T-helper 1 cell treated with Interleukin-12 subunit alpha and Interleukin-12 subunit beta and Interleukin-4 antibody, amounts not matched to agents 30 μg/mL and 1 μg/mL, for 36 hours (primary cell): Measurements from ENCODE around the gene TSPOAP1.

Experiments
- H3K27ac Mint-ChIP-seq: one replicate; pipeline ENCODE4 v1.8.0; 2021; ENCODE audit warnings: mild to moderate bottlenecking, mixed read lengths
- H3K27me3 Mint-ChIP-seq: one replicate; pipeline ENCODE4 v1.8.0; 2021; ENCODE audit warnings: low read depth, mixed read lengths
- H3K36me3 Mint-ChIP-seq: one replicate; pipeline ENCODE4 v1.8.0; 2021; ENCODE audit warnings: low read depth, mixed read lengths
- H3K4me1 Mint-ChIP-seq: one replicate; pipeline ENCODE4 v1.8.0; 2021; ENCODE audit warnings: low read depth, mixed read lengths
- H3K4me3 Mint-ChIP-seq: one replicate; pipeline ENCODE4 v1.8.0; 2021; ENCODE audit warnings: mild to moderate bottlenecking, moderate library complexity, mixed read lengths
- H3K9me3 Mint-ChIP-seq: one replicate; pipeline ENCODE4 v1.8.0; 2021; ENCODE audit warnings: mixed read lengths

TSPOAP1 gene

DNA sequence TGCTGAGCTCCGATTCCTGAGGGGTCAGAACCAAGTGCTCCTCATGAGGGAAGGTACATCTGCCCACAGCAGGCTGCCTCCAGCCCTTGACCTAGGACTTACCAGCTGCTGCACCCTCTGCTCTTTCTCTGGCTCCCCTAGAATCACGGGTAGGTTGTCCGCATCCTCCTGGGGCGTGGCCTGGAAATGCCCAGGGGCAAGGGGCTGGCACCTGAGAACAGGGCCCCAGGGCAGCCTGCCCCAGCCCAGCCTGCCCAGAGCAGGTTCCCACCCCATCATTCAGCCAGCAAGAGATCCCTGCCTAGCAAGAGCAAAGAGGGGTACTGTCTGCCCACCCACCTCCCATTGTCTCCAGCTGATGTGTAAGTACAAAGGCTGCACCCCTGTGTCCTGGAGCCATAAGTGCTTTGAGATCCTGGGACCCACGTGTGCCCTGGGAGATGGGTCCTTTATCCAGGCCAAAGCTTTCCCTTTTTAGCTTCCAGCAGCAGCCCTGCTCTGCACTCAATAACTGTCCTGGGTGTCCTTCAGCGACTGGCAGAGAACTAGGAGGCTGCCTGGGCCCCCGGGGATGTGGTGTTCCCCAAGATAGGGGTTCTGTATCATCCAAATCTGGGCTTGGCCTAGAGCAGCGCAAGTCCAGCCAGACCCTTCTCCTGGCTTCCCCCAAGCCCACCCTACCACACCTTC lies 5.1 kb downstream of the TSPOAP1 start:
- Mint-ChIP-seq H3K4me1 (peaks cover 30% of the 10 kb centered on the region), H3K27ac (peak overlapping the region; percentile 55), H3K9me3 (no peaks in the 10 kb centered on the region), H3K36me3 (peaks cover 32% of the 10 kb centered on the region), H3K4me3 (no peak overlapping the region), H3K27me3 (no peaks in the 10 kb centered on the region)

- peak overlapping the region; percentile 41 for H3K27ac Mint-ChIP-seq
- H3K4me3 Mint-ChIP-seq, result no peak overlapping the region
- no peaks in the 10 kb centered on the region for H3K9me3 Mint-ChIP-seq
- peaks cover 24% of the 10 kb centered on the region for H3K4me1 Mint-ChIP-seq
- no peaks in the 10 kb centered on the region for H3K27me3 Mint-ChIP-seq
- peaks cover 29% of the 10 kb centered on the region for H3K36me3 Mint-ChIP-seq
These were observed 5.9 kb downstream of the TSPOAP1 start for GRCh38 chr17:58322581-58323185.

GRCh38 chr17:58321571-58322525 lies 6.7 kb downstream of the TSPOAP1 start:
- Mint-ChIP-seq H3K27ac (peak overlapping the region; percentile 28), H3K36me3 (peaks cover 33% of the 10 kb centered on the region), H3K9me3 (no peaks in the 10 kb centered on the region), H3K27me3 (no peaks in the 10 kb centered on the region), H3K4me1 (peaks cover 25% of the 10 kb centered on the region), H3K4me3 (no peak overlapping the region)

DNA sequence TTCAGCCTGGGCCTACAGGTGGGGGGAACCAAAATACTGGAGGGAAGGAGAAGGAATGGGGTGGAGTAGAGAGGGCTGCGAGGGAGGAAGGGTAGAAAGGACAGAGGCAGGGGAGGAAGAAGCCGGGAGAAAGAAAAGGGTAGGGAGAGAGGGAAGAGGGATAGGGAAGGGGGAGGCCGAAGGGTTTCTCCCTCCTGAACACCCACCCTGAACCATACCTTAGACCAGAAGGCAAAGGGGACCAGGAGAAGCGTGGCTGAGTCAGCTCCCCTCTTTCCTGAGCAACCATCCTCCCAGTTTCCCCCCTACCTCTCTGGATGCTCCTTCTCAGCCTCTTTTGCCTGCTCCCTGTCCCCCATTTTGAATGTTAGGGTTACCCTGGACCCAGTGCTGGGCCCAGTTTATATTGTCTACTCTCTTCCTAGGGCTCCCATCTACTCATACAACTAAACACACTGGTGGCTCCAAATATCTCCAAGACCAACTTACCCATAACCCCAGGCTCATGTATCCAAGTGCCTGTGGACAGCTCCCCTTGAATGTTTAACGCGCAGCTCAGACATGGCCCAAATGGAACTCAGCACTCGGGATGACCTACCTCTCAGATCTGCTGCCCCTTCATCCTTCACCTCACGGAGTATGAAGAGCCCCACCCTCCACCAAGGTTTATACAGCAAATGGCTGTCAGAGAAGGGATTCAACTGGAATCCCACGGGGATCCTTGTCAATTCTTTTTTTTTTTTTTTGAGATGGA lies 7.8 kb downstream of the TSPOAP1 start:
- Mint-ChIP-seq H3K4me3 (no peak overlapping the region), H3K27me3 (no peaks in the 10 kb centered on the region), H3K36me3 (peaks cover 33% of the 10 kb centered on the region), H3K27ac (peak overlapping the region; percentile 47), H3K4me1 (peaks cover 19% of the 10 kb centered on the region), H3K9me3 (no peaks in the 10 kb centered on the region)

- peaks cover 38% of the 10 kb centered on the region for H3K36me3 Mint-ChIP-seq
These were observed 8.4 kb downstream of the TSPOAP1 start for GRCh38 chr17:58320163-58320558.

GRCh38 chr17:58319173-58320162 lies 9.1 kb downstream of the TSPOAP1 start:
- no peak overlapping the region for H3K4me3 Mint-ChIP-seq
- no peaks in the 10 kb centered on the region for H3K9me3 Mint-ChIP-seq
- H3K27ac Mint-ChIP-seq, result peak overlapping the region; percentile 39
- no peaks in the 10 kb centered on the region for H3K27me3 Mint-ChIP-seq
- peaks cover 18% of the 10 kb centered on the region for H3K4me1 Mint-ChIP-seq
- H3K36me3 Mint-ChIP-seq, result peaks cover 44% of the 10 kb centered on the region

More at GRCh38 chr17:58320163-58320558, 8.4 kb downstream of the TSPOAP1 start:
- Mint-ChIP-seq H3K27ac (peak overlapping the region; percentile 39), H3K4me1 (peaks cover 19% of the 10 kb centered on the region), H3K4me3 (no peak overlapping the region), H3K27me3 (no peaks in the 10 kb centered on the region), H3K9me3 (no peaks in the 10 kb centered on the region)

GRCh38 chr17:58318627-58319172 lies 9.9 kb downstream of the TSPOAP1 start:
- peak overlapping the region; percentile 26 for H3K27ac Mint-ChIP-seq
- H3K4me1 Mint-ChIP-seq, result peaks cover 18% of the 10 kb centered on the region
- H3K9me3 Mint-ChIP-seq, result no peaks in the 10 kb centered on the region
- H3K36me3 Mint-ChIP-seq, result peaks cover 49% of the 10 kb centered on the region
- H3K4me3 Mint-ChIP-seq, result no peak overlapping the region
- H3K27me3 Mint-ChIP-seq, result no peaks in the 10 kb centered on the region

GRCh38 chr17:58318065-58318481 lies 10.5 kb downstream of the TSPOAP1 start:
- H3K4me3 Mint-ChIP-seq, result no peak overlapping the region
- peaks cover 45% of the 10 kb centered on the region for H3K36me3 Mint-ChIP-seq
- no peaks in the 10 kb centered on the region for H3K9me3 Mint-ChIP-seq

DNA sequence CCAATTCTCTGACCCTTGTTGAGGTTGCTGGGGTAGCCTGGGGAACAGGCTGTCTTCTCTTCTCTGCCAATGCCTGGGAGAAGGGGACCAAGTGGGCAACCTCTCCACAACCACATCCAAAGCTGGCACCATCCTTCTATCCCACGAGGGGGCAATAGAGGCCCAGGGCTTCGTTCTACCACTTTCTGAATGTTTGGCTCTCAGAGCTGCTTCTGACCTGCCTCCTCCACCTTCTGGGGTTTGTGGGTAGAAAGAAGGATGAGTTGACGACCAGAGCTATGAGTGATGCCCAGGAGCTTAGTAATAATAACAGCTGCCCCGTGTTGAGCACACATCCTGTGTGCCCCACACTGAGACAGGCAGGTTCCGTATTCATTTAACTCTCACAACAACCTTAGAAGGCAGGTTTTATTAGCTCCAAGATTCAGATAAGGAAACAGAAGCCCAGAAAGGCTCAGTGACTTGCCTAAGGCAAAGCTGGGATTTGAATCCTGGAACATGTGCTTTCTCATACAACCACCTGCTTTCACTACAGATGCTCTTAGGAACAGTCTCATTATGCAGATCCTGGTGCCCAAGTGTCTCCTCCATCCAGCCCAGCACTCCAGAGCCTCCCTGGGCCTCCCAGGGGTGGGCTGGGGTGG lies 11.1 kb downstream of the TSPOAP1 start:
- Mint-ChIP-seq H3K4me1 (peaks cover 16% of the 10 kb centered on the region), H3K4me3 (no peak overlapping the region), H3K36me3 (peaks cover 47% of the 10 kb centered on the region), H3K27me3 (no peaks in the 10 kb centered on the region), H3K27ac (peak overlapping the region; percentile 81), H3K9me3 (no peaks in the 10 kb centered on the region)

More at GRCh38 chr17:58318065-58318481, 10.5 kb downstream of the TSPOAP1 start:
- Mint-ChIP-seq H3K27me3 (no peaks in the 10 kb centered on the region), H3K4me1 (peaks cover 16% of the 10 kb centered on the region), H3K27ac (peak overlapping the region; percentile 26)

- Mint-ChIP-seq H3K9me3 (no peaks in the 10 kb centered on the region), H3K27ac (no peak overlapping the region), H3K36me3 (peaks cover 41% of the 10 kb centered on the region), H3K4me3 (no peak overlapping the region), H3K27me3 (no peaks in the 10 kb centered on the region), H3K4me1 (peaks cover 12% of the 10 kb centered on the region)
These were observed 12.2 kb downstream of the TSPOAP1 start for GRCh38 chr17:58316260-58316960.

DNA sequence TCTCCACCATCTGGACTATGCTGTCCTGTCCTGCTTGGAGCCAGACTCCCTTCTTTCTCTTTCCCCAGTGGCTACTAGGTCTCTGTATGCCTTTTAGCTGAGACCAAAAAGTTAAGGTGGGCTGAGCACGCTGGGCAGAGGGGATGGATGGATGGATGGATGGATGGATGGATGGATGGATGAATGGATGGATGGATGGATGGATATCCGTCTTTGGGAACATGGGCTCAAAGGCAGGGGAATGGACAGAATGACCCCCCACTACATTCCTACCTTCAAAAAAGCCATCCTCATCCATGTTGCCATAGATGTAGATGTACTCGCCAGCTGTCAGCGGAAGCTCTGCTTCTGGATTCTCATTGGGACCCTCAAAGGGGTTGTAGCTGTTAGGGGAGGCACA lies 12.8 kb downstream of the TSPOAP1 start:
- no peaks in the 10 kb centered on the region for H3K27me3 Mint-ChIP-seq
- peaks cover 9% of the 10 kb centered on the region for H3K4me1 Mint-ChIP-seq
- peak overlapping the region; percentile 8 for H3K27ac Mint-ChIP-seq
- H3K4me3 Mint-ChIP-seq, result peak overlapping the region; percentile 37
- no peaks in the 10 kb centered on the region for H3K9me3 Mint-ChIP-seq
- peaks cover 41% of the 10 kb centered on the region for H3K36me3 Mint-ChIP-seq

- Mint-ChIP-seq H3K4me3 (peak overlapping the region; percentile 37), H3K4me1 (peaks cover 9% of the 10 kb centered on the region), H3K27me3 (no peaks in the 10 kb centered on the region), H3K27ac (peak overlapping the region; percentile 8), H3K36me3 (peaks cover 40% of the 10 kb centered on the region), H3K9me3 (no peaks in the 10 kb centered on the region)
These were observed 13.3 kb downstream of the TSPOAP1 start for GRCh38 chr17:58315281-58315711.
